RWPE2 (cell line): ENCODE results near the gene CSMD2.

Source experiments
- ATAC-seq: fragments of 200-7000 bp; cut with Tn5 transposase; 3 replicates; pipeline ENCODE4 v1.9.1; 2021; ENCODE audit warnings: low read depth
- DNase-seq: peaks from one replicate; pipeline ENCODE4 v3.0.0-alpha.2; 2020; ENCODE audit warnings: low spot score
- H3K27ac ChIP-seq: fragments of 450-650 bp; 2 replicates; pipeline ENCODE4 v1.5.1; 2017; ENCODE audit warnings: mild to moderate bottlenecking; ENCODE audit not compliant: poor library complexity, severe bottlenecking
- H3K27me3 ChIP-seq: fragments of 250-450 bp; sonication (Bioruptor Pico); 2 replicates; pipeline ENCODE4 v1.5.1; 2021; ENCODE audit warnings: mild to moderate bottlenecking, moderate library complexity; ENCODE audit not compliant: insufficient read depth, poor library complexity, severe bottlenecking
- H3K36me3 ChIP-seq: fragments of 250-450 bp; sonication (Bioruptor Pico); 2 replicates; pipeline ENCODE4 v1.5.1; 2020; ENCODE audit warnings: low read depth, mild to moderate bottlenecking, moderate library complexity
- H3K4me1 ChIP-seq: fragments of 250-450 bp; sonication (Bioruptor Pico); 2 replicates; pipeline ENCODE4 v1.5.1; 2021; ENCODE audit warnings: mild to moderate bottlenecking, moderate library complexity; ENCODE audit not compliant: insufficient read depth, poor library complexity, severe bottlenecking
- H3K4me3 ChIP-seq: fragments of 250-450 bp; sonication (Bioruptor Pico); 2 replicates; pipeline ENCODE4 v1.5.1; 2021; ENCODE audit warnings: mild to moderate bottlenecking, moderate library complexity; ENCODE audit not compliant: severe bottlenecking
- H3K9me3 ChIP-seq: fragments of 250-450 bp; sonication (Bioruptor Pico); 2 replicates; pipeline ENCODE4 v1.5.1; 2021; ENCODE audit warnings: mild to moderate bottlenecking, moderate library complexity; ENCODE audit not compliant: severe bottlenecking
- CTCF ChIP-seq: fragments of 450-650 bp; IDR thresholded peaks from one replicate; pipeline ENCODE4 v1.5.1; 2017; ENCODE audit warnings: mild to moderate bottlenecking, moderate library complexity; ENCODE audit not compliant: poor library complexity, severe bottlenecking

The CSMD2 gene

GRCh38 chr1:33735624-33736023 is 429.4 kb downstream of the CSMD2 start:
- H3K4me1 ChIP-seq = no peaks in the 10 kb centered on the region
- no peaks in the 10 kb centered on the region for H3K9me3 ChIP-seq
- H3K4me3 ChIP-seq = no peak overlapping the region
- ATAC-seq (no peak), DNase-seq (no peak)
- H3K27me3 ChIP-seq = peaks cover 20% of the 10 kb centered on the region
- TF ChIP-seq CTCF = peak; percentile 34
- H3K27ac ChIP-seq = no peak overlapping the region
- H3K36me3 ChIP-seq = no peaks in the 10 kb centered on the region

DNA sequence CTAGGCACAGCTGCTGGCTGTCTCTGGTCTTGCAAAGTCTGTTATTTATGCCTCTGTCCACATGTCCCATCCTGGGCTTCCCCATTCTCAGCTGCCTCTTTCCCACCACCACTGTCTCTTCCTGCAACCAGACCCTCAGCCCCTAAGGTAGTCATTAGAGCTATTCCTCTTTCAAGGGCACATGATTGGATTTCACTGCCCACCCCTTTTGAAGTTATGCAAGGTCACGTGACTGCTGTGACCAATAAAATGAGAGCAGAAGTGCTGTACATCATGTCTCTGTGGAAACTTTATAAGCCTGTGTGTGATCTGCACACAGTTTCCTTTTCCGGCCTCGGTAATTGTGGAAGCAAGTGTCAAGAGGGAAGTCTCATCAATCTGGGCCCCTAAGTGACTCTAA is 437.7 kb downstream of the CSMD2 start:
- H3K27me3 ChIP-seq = peaks cover 18% of the 10 kb centered on the region
- no peaks in the 10 kb centered on the region for H3K9me3 ChIP-seq
- no peak for DNase-seq
- no peak for ATAC-seq
- H3K4me3 ChIP-seq = no peak overlapping the region
- H3K27ac ChIP-seq = no peak overlapping the region
- no peaks in the 10 kb centered on the region for H3K36me3 ChIP-seq
- TF ChIP-seq CTCF = no peak
- H3K4me1 ChIP-seq = no peaks in the 10 kb centered on the region

DNA sequence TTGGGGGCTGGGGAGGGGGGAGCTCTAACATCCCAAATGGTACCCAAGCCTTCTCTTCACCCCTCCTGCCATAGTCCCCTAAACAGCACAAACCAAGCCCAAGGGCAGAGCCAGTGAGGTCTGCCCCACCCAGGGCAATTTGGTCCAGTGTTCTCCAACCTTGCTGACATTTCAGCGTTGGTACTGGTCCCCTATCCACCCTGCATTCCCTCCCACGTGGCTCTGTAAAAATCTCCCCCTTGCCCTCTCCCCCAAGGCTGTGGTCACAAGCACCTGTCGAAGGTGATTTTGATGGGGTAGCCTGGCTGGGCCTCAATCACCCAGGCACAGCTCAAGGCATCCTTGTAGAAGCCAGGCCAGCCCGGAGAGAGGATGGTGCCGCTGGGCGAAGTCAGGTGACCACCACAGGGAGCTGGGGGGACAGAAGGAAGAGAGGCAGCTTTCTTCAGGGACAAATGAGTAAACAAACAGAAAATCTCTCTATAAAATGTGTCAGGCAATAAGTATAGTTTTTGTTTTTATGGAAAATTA is 438.7 kb downstream of the CSMD2 start:
- ATAC-seq (no peak), DNase-seq (no peak)
- H3K27ac ChIP-seq = no peak overlapping the region
- no peaks in the 10 kb centered on the region for H3K36me3 ChIP-seq
- no peak overlapping the region for H3K4me3 ChIP-seq
- no peak for TF ChIP-seq CTCF
- peaks cover 11% of the 10 kb centered on the region for H3K27me3 ChIP-seq
- H3K4me1 ChIP-seq = no peaks in the 10 kb centered on the region
- H3K9me3 ChIP-seq = no peaks in the 10 kb centered on the region

- Histone ChIP-seq H3K4me3 (no peak overlapping the region), H3K36me3 (no peaks in the 10 kb centered on the region), H3K4me1 (no peaks in the 10 kb centered on the region), H3K27ac (no peak overlapping the region), H3K9me3 (no peaks in the 10 kb centered on the region), H3K27me3 (peaks cover 4% of the 10 kb centered on the region)
- ATAC-seq = no peak
- TF ChIP-seq CTCF = no peak
- no peak for DNase-seq
Observed at GRCh38 chr1:33725556-33726160, 439.4 kb downstream of the CSMD2 start.

GRCh38 chr1:33725037-33725436 is 440.0 kb downstream of the CSMD2 start:
- no peak for DNase-seq
- Histone ChIP-seq H3K4me1 (no peaks in the 10 kb centered on the region), H3K4me3 (no peak overlapping the region), H3K36me3 (no peaks in the 10 kb centered on the region), H3K9me3 (no peaks in the 10 kb centered on the region), H3K27ac (no peak overlapping the region), H3K27me3 (peaks cover under 1% of the 10 kb centered on the region)
- no peak for ATAC-seq
- no peak for TF ChIP-seq CTCF
